ENCODE data around the gene POU3F4.

Gene POU3F4

GRCh38 chrX:83508526-83509253, 600 bp downstream of the POU3F4 start:
- H3K4me3 ChIP-seq (ENCODE audit: low read depth, low read length) = no peak overlapping the region

DNA sequence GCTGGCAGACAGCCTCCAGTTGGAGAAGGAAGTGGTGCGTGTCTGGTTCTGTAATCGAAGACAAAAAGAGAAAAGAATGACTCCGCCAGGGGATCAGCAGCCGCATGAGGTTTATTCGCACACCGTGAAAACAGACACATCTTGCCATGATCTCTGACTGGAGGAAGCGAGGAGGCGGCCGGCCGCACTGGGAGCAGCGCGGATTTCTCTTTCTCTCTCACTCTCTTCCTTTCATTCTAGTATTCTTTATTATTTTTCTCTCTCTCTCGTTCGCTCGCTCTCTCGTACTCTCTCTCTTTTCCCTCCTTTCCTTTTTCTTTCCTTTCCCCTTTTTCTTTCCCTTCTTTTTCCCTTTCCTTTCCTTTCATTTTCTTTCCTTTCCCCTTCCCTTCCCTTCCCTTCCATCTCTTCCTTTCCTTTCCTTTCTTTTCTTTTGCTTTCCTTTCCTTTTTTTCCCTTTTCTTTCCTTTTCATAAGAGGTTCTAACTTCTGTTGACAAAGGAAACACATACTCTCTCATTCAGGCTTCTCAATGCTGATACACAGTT, 1.2 kb downstream of the POU3F4 start:
- TF ChIP-seq, protein P1, sequence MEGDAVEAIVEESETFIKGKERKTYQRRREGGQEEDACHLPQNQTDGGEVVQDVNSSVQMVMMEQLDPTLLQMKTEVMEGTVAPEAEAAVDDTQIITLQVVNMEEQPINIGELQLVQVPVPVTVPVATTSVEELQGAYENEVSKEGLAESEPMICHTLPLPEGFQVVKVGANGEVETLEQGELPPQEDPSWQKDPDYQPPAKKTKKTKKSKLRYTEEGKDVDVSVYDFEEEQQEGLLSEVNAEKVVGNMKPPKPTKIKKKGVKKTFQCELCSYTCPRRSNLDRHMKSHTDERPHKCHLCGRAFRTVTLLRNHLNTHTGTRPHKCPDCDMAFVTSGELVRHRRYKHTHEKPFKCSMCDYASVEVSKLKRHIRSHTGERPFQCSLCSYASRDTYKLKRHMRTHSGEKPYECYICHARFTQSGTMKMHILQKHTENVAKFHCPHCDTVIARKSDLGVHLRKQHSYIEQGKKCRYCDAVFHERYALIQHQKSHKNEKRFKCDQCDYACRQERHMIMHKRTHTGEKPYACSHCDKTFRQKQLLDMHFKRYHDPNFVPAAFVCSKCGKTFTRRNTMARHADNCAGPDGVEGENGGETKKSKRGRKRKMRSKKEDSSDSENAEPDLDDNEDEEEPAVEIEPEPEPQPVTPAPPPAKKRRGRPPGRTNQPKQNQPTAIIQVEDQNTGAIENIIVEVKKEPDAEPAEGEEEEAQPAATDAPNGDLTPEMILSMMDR (IDR thresholded peaks at IDR 0.05; ENCODE audit: borderline replicate concordance, insufficient read depth, low read depth, low read length) = no peak
- no peak overlapping the region for H3K4me3 ChIP-seq (ENCODE audit: low read depth, low read length)

More at GRCh38 chrX:83508526-83509253, 600 bp downstream of the POU3F4 start:
- TF ChIP-seq, protein P1 (IDR thresholded peaks at IDR 0.05; ENCODE audit: borderline replicate concordance, insufficient read depth, low read depth, low read length) = no peak

DNA sequence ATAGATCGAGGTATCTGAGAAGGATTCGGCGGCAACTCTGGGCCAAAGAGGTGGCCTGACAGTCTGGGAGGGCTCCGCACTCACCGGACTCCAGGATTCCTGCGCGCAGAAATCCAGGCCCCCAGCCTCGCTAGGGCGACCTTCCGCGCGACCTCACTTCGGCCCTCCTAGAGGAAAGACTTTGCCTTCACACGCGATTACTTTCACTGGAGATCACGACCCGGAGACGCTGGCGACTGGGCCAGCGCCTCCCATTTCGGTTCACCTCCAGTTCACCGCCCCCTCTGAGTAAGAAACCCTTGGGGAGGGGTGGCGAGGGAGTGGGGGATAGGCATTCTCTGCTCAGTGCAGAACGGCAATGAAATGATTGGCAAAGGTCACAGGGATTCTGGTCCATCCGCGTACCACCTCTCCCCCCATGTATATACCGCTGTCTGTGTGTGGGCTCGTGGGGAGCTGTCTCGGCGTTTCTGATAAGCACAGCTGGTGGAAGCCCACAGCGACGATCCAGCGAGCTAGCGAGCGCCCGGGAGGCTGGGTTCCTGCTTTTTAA, 2.5 kb downstream of the POU3F4 start:
- TF ChIP-seq, protein P1 (IDR thresholded peaks at IDR 0.05; ENCODE audit: borderline replicate concordance, insufficient read depth, low read depth, low read length) = no peak
- H3K4me3 ChIP-seq (ENCODE audit: low read depth, low read length) = no peak overlapping the region

- H3K4me3 ChIP-seq (ENCODE audit: low read depth, low read length) = no peak overlapping the region
- TF ChIP-seq, protein P1 (IDR thresholded peaks at IDR 0.05; ENCODE audit: borderline replicate concordance, insufficient read depth, low read depth, low read length) = no peak
Observed at GRCh38 chrX:83511208-83511607, 3.1 kb downstream of the POU3F4 start.

DNA sequence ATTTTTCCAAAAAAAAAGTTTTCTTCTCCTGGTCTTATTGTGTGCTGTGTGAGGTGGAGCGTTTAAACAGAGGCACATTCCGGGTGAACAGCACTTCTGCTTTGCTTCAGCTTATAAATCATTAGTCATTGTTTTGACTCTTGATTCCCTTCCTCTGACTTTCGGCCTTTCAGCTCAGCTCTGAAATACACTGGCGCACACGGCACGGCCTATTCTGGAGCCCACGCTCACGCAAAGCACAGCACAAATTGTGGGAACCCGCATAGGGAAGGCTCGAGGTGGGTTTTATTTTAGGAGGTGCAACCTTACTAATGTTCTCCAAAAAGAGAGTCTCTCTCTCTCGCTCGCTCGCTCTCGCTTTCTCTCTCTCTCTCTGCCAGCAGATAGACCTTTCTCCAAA, 4.0 kb downstream of the POU3F4 start:
- no peak overlapping the region for H3K4me3 ChIP-seq (ENCODE audit: low read depth, low read length)
- TF ChIP-seq, protein P1 (IDR thresholded peaks at IDR 0.05; ENCODE audit: borderline replicate concordance, insufficient read depth, low read depth, low read length) = no peak

DNA sequence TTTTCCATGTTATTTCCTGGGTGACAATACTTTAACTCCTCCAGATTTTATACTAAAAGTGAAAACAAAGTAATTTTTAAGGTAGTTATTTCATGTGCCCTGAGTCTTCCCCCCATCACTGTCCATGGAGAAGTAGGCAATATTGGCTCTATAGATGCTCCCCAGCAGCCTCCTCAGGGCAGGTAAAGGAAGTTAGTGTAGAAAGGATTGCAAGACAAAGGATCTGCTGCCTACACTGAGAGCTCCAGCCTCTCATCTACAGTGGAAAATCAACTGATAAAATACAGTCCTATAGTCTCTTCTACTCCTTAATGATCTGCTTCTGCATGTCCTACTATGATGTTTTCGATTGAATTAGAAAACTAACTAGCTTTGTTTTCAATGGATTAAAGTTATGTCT, 8.5 kb downstream of the POU3F4 start:
- H3K4me3 ChIP-seq (ENCODE audit: low read depth, low read length) = no peak overlapping the region
- TF ChIP-seq, protein P1 (IDR thresholded peaks at IDR 0.05; ENCODE audit: borderline replicate concordance, insufficient read depth, low read depth, low read length) = no peak

DNA sequence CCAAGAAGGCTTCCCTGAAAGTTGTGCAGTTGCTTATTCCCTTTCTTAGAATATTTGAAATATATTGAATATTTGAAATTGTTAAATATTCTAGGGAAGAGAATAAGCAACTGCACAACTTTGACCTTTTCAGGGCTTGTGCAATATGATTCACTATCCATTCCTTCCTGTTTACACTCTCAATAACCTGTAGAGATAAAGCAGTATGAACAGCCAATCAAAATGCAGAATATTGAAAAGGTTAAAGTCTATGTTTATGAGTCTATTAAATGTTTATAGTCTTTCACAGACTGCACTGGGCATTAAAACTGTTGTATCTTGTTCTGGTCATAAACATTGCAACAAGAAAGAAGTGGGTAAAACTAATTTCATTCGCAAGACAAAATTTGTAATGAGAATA, 13.8 kb downstream of the POU3F4 start:
- H3K4me3 ChIP-seq (ENCODE audit: low read depth, low read length) = no peak overlapping the region
- TF ChIP-seq, protein P1 (IDR thresholded peaks at IDR 0.05; ENCODE audit: borderline replicate concordance, insufficient read depth, low read depth, low read length) = no peak

Data from GM12875 (cell line).